Body of pancreas (tissue), 4 donors: ENCODE measurements around the gene ZNF546.

ENCODE experiments used
- CTCF ChIP-seq, 7 experiments: fragments of 450-650 bp in 4 of 7; fragments of 200-600 bp in 3 of 7; sonication (generic) in 3 of 7; IDR thresholded peaks; one replicate each; pipeline ENCODE4 v1.5.1; 2016 to 2019; ENCODE audit warnings: antibody characterized with exemption in 7 of 7
- POLR2A ChIP-seq, 3 donors: fragments of 450-650 bp; IDR thresholded peaks; one replicate each; pipeline ENCODE4 v1.6.1; 2016; ENCODE audit warnings: antibody characterized with exemption in 3 of 3, mild to moderate bottlenecking in 2 of 3

GRCh38 chr19:39970675-39971379, 26.0 kb upstream of the ZNF546 start, which contains the start of gene PSMC4:
- TF ChIP-seq CTCF (IDR thresholded peaks at IDR 0.05) (peak; percentile 66 to 99 (median 96)), POLR2A (IDR thresholded peaks at IDR 0.05) (peak; percentile 66 to 92 (median 90))
